Breast epithelium (tissue), 4 donors: Measurements from ENCODE around the gene AGPAT1. TPM values are rescaled to one million over a fixed set of nuclear protein-coding genes. Genes with fewer than 3 reads are reported as not detected.

Experiments used
- DNase-seq, 2 donors: peaks; one replicate each; pipeline ENCODE4 v3.0.0-alpha.2; 2019; ENCODE audit warnings: low spot score in 2 of 2
- H3K27ac ChIP-seq, 2 donors: fragments of 200-600 bp; sonication (generic) in 1 of 2; one replicate each; pipeline ENCODE4 v1.5.1; 2016 to 2019; ENCODE audit warnings: mild to moderate bottlenecking in 1 of 2
- H3K27me3 ChIP-seq, 2 donors: fragments of 200-600 bp; sonication (generic) in 1 of 2; one replicate each; pipeline versions ENCODE4 v1.5.1 to v1.6.0; 2017 to 2019; ENCODE audit warnings: control low read depth in 1 of 2, mild to moderate bottlenecking in 1 of 2
- H3K36me3 ChIP-seq: fragments of 200-600 bp; one replicate; pipeline ENCODE4 v1.5.1; 2019
- H3K4me1 ChIP-seq, 2 donors: fragments of 200-600 bp; sonication (generic); one replicate each; pipeline ENCODE4 v1.5.1; 2016 to 2019; ENCODE audit warnings: control low read depth in 1 of 2
- H3K4me3 ChIP-seq, 3 donors: fragments of 200-600 bp; sonication (generic); 1 replicate in 2 of 3; 2 replicates in 1 of 3; pipeline ENCODE4 v1.5.1; 2016 to 2019; ENCODE audit warnings: mild to moderate bottlenecking in 3 of 3, moderate library complexity in 2 of 3
- H3K9me3 ChIP-seq, 2 donors: fragments of 200-600 bp; sonication (generic) in 1 of 2; one replicate each; pipeline ENCODE4 v1.5.1; 2016 to 2019; ENCODE audit warnings: control low read depth in 1 of 2
- POLR2A ChIP-seq: fragments of 450-650 bp; IDR thresholded peaks from one replicate; pipeline ENCODE4 v1.6.1; 2016; ENCODE audit warnings: antibody characterized with exemption, mild to moderate bottlenecking, moderate library complexity
- POLR2AphosphoS5 ChIP-seq, 3 donors: sonication (generic); formaldehyde crosslinking; IDR thresholded peaks; one replicate each; pipeline ENCODE4 v1.6.1; 2017; ENCODE audit warnings: antibody characterized with exemption in 3 of 3
- intact Hi-C: fragments of 100-400 bp; cut with DNase I; formaldehyde crosslinking; loops from one replicate; pipeline ENCODE4 v1.15.1; 2023; ENCODE audit warnings: low total_unique reads
- total RNA-seq, 3 donors: library from RNA; depleted of rRNA; stranded (reverse); fragments of >200 nt; gene quantifications; one replicate each; pipeline ENCODE4 v1.1.0, GENCODE V29; 2016
- TF ChIP-seq, protein P1 (sequence below), 3 donors: fragments of 450-650 bp; IDR thresholded peaks; one replicate each; pipeline ENCODE4 v1.5.1; 2016 to 2017; ENCODE audit warnings: antibody characterized with exemption in 3 of 3, mild to moderate bottlenecking in 3 of 3, moderate library complexity in 3 of 3

The AGPAT1 gene
- total RNA-seq, 3 donors from 2014 or later: 25.8 to 33.8 (median 30.6) TPM

DNA sequence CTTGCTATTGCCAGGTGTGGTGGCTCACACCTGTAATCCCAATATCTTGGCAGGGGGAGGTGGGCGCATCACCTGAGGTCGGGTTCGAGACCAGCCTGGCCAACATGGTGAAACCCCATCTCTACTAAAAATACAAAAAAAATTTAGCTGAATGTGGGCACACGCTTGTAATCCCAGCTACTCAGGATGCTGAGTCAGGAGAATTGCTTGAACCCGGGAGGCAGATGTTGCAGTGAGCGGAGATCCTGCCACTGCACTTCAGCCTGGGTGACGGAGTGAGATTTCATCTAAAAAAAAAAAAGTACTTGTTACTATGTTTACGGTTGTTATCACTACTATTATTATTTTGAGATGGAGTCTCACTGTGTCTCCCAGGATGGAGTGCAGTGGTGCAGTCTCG lies 19.0 kb downstream of the AGPAT1 start:
- DNase-seq: no peak

DNA sequence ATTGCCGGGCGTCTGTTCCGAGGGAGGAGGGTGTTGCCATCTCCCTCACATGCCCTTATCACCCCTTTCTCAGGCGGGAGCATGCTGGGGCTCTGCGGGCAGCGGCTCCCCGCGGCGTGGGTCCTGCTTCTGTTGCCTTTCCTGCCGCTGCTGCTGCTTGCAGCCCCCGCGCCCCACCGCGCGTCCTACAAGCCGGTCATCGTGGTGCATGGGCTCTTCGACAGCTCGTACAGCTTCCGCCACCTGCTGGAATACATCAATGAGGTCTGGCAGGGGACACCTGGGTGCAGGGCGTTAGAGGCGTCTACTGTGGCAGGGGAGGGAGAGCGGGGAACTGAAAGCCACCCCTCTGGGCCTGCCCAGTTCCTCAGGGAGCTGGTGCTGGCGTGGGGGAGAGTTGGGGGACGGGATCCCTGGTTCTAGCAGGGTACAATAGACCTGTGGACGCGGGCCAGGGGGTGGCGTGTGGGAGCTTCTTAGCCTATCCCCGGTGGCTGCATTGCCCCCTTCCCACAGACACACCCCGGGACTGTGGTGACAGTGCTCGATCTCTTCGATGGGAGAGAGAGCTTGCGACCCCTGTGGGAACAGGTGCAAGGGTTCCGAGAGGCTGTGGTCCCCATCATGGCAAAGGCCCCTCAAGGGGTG lies 21.2 kb downstream of the AGPAT1 start:
- Histone ChIP-seq H3K4me3 (peak overlapping the region; percentile 76 to 84 (median 82)), H3K4me1 (peaks cover 0 to 11% of the 10 kb centered on the region in 2 donors), H3K27ac (peak overlapping the region; percentile 89 to 98), H3K27me3 (no peaks in the 10 kb centered on the region), H3K36me3 (no peaks in the 10 kb centered on the region), H3K9me3 (no peaks in the 10 kb centered on the region)
- intact Hi-C loops: no loop called here
- TF ChIP-seq POLR2A (no peak), POLR2AphosphoS5 (IDR thresholded peaks at IDR 0.05) (no peak)
- TF ChIP-seq, protein P1, sequence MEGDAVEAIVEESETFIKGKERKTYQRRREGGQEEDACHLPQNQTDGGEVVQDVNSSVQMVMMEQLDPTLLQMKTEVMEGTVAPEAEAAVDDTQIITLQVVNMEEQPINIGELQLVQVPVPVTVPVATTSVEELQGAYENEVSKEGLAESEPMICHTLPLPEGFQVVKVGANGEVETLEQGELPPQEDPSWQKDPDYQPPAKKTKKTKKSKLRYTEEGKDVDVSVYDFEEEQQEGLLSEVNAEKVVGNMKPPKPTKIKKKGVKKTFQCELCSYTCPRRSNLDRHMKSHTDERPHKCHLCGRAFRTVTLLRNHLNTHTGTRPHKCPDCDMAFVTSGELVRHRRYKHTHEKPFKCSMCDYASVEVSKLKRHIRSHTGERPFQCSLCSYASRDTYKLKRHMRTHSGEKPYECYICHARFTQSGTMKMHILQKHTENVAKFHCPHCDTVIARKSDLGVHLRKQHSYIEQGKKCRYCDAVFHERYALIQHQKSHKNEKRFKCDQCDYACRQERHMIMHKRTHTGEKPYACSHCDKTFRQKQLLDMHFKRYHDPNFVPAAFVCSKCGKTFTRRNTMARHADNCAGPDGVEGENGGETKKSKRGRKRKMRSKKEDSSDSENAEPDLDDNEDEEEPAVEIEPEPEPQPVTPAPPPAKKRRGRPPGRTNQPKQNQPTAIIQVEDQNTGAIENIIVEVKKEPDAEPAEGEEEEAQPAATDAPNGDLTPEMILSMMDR (IDR thresholded peaks at IDR 0.05): peak; percentile 39 to 70 (median 50)
- peak; percentile 61 to 69 for DNase-seq

More for the DNA sequence above, 19.0 kb downstream of the AGPAT1 start:
- intact Hi-C loops: no loop called here
- peaks cover 0 to 11% of the 10 kb centered on the region in 2 donors for H3K4me1 ChIP-seq
- no peak overlapping the region for H3K27ac ChIP-seq
- no peak overlapping the region for H3K4me3 ChIP-seq
- no peaks in the 10 kb centered on the region for H3K36me3 ChIP-seq
- no peaks in the 10 kb centered on the region for H3K27me3 ChIP-seq
- no peaks in the 10 kb centered on the region for H3K9me3 ChIP-seq
- TF ChIP-seq POLR2A: no peak

DNA sequence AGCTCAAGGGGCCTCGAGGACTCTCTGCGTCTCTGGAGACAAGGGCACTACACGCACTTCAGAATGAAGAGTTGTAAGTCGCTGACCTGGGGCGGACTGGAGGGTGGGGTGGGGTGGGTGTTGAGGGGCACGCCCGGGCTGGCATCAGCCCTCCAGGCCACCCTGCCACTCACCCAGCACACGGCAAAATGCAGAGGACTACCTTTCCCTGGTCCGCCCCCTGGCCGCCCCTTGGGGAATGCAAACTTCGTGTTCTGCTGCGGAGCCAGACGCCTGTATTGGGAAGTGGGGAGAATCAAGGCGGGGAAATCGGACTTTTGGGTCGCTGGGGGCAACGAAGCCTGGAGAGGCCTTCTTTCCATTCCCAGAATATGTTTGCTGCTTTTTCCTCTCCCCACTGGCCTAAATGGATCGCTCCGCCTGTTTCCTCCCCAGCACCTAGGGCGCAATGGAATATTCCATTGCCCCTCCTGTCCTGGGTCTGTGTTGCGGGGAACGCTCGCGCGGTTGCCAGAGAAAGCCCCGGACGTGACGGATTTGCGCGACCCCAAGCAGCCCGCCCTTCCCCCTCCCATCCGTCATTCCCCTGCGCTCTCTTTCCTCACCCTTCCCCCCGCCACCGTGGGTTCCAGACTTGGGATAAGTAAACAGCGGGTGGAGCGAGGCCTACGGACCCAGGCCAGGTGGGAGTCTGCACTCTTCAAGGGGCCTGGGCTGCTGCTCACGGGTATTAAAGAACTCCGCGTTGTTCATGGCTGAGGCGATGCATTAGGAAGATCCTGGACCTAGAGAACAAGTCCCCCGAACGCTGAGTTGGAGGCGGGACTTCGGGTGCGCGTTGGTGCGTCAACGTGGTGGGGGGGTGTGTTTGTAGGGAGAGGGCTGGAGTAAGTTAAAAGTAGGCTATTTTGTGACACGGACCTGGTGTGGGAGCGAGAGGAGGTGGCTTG lies 22.0 kb downstream of the AGPAT1 start, which contains the start of gene PPT2:
TSS of gene PPT2 (plus strand) at position 578 of the 950 bp plus-strand sequence. CDS start 454 bp downstream, outside the sequence.
- Histone ChIP-seq H3K27ac (peak within 1 kb of the TSS; percentile 89 to 98), H3K36me3 (no peaks in the 10 kb centered on the region), H3K4me3 (peak within 1 kb of the TSS; percentile 76 to 84 (median 82)), H3K27me3 (no peaks in the 10 kb centered on the region), H3K9me3 (no peaks in the 10 kb centered on the region), H3K4me1 (peaks cover 0 to 11% of the 10 kb centered on the region in 2 donors)
- TF ChIP-seq, protein P1 (IDR thresholded peaks at IDR 0.05): peak in 1 of 3 donors; percentile 18
- TF ChIP-seq POLR2AphosphoS5 (IDR thresholded peaks at IDR 0.05) (peak; percentile 73 to 87 (median 82)), POLR2A (peak; percentile 17)
- peak; percentile 84 to 86 for DNase-seq
- intact Hi-C loops: no loop called here

DNA sequence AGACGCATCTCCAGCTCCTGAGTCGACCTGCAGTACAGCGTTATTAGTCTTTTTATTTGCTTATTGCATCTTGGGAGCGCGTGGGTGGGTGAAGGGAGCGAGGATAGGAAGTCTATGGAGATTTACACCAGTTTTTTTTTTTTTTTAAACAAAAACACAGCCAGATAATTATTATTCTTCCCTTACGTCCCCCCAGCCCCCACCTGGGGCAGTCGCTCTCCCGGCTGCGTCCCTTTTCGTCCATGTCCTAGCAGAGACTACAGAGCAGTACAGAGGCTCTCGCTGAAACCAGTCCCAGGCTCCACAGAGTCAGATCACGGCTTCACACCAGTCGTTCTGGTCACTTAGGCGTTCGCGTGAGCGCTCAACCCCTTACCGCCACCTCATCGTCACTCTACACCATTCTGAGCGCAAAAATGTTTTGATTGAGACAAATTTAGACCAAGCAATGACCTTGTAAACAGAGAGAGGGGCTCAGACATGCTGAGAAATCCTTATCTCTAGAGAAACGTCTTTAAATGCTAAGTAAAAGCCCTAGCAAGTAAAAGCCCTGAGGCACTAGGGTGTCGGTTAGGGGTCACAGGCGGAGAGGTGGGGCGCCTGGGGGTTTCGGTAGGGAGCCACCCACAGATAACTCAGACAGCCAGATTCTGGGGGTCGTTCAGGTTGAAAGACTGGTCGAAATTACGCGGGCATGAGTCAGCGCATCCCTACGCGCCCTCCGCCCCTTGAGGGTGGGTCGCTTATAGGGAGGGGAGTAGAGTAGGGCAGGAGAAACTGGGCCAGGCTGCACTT lies 22.9 kb downstream of the AGPAT1 start:
- intact Hi-C loops: no loop called here
- peak overlapping the region; percentile 76 to 84 (median 82) for H3K4me3 ChIP-seq
- no peak for DNase-seq
- no peak for TF ChIP-seq POLR2AphosphoS5 (IDR thresholded peaks at IDR 0.05)
- TF ChIP-seq POLR2A: no peak
- TF ChIP-seq, protein P1 (IDR thresholded peaks at IDR 0.05): no peak
- H3K4me1 ChIP-seq: peaks cover 0 to 11% of the 10 kb centered on the region in 2 donors
- H3K9me3 ChIP-seq: no peaks in the 10 kb centered on the region
- H3K27me3 ChIP-seq: no peaks in the 10 kb centered on the region
- no peaks in the 10 kb centered on the region for H3K36me3 ChIP-seq
- peak overlapping the region; percentile 89 to 98 for H3K27ac ChIP-seq
